Measurements from ENCODE around the gene ZC3H12C. TPM values are rescaled to one million over a fixed set of nuclear protein-coding genes. Genes with fewer than 3 reads are reported as not detected.

The ZC3H12C gene
- total and polyA plus RNA-seq, 10 of the 15 experiments (the other 5 are each of a cell fraction or from before 2014, with no cell fraction given): 0.31 to 31.0 (median 3.7) TPM

DNA sequence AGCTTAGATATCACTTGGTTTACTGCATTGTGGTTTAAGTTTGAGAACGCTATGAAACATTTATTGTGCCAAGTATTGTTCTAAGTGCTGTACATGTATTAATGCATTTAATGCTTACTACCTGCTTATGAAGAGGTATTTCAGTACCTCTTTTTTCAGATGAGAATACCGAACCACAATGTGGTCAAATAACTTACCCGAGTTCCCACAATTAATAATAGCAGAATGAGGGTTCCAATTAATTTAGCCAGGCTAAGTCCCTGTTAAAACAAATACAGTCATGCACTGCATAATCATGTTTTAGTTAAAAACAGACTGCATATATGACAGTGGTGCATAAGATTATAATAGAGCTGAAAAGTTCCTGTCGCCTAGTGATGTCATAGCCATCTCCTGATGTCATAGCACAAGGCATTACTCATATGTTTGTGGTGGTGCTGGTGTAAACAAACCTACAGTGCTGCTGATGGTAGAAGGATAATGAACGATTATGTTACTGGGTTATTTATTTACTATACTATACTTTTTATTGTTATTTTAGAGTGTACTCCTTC lies 4.3 kb downstream of the ZC3H12C start:
- FAIRE-seq (no peak), ATAC-seq (peak; percentile 17), DNase-seq (ENCODE audit: low read depth, low spot score) (no peak)
- WGBS (ENCODE audit: insufficient coverage, insufficient replicate concordance, low lambda C conversion rate, missing lambda C conversion rate): 76% methylated on average over 5 of the region's 5 CpGs
- SMC1A ChIA-PET (ENCODE audit: uncharacterized antibody, unreplicated experiment): interaction anchor here (0.6 to 15.9 kb wide), 24 partner anchors 9 to 232 kb away, joined by 3 to 214 read pairs (median 4); no protein-coding TSS in a partner anchor
- CTCF ChIA-PET: interaction anchor here (0.5 to 3.5 kb wide), 15 partner anchors 9 to 157 kb away, joined by 3 to 14 read pairs (median 3); no protein-coding TSS in a partner anchor
- RAD21 ChIA-PET (ENCODE audit: unreplicated experiment): interaction anchor here (0.7 to 10.0 kb wide), 17 partner anchors 9 to 333 kb away, joined by 3 to 52 read pairs (median 5); no protein-coding TSS in a partner anchor
- Histone ChIP-seq H3K36me3 (ENCODE audit: control insufficient read depth in 2 of 2, insufficient read depth in 2 of 2, low read length in 1 of 2) (no peaks in the 10 kb centered on the region; a peak in 2 of 4 replicates), H3K4me1 (ENCODE audit: control insufficient read depth, insufficient read depth, low read length) (peaks cover 11% of the 10 kb centered on the region; the same call in 1 of the 2 replicates), H3K79me2 (ENCODE audit: control insufficient read depth, insufficient read depth, low read length) (peaks cover 76% of the 10 kb centered on the region), H3K27me3 (replicated peaks in 1 of 2; ENCODE audit: control insufficient read depth in 2 of 2, insufficient read depth in 2 of 2, low read length in 1 of 2) (no peaks in the 10 kb centered on the region), H3K9ac (ENCODE audit: control insufficient read depth, insufficient read depth, low read length) (no peak overlapping the region), H3K9me3 (replicated peaks; ENCODE audit: control insufficient read depth, insufficient read depth, low read length) (peaks cover 4% of the 10 kb centered on the region; the same call in 2 of the 3 replicates), H3K4me3 (no peak overlapping the region), H2AFZ (ENCODE audit: control insufficient read depth, low read depth, low read length) (no peak overlapping the region), H3K4me2 (ENCODE audit: control insufficient read depth, insufficient read depth) (peak overlapping the region; percentile 67), H4K20me1 (ENCODE audit: control insufficient read depth, insufficient read depth) (no peaks in the 10 kb centered on the region), H3K27ac (ENCODE audit: control insufficient read depth, insufficient read depth) (no peak overlapping the region)
- intact Hi-C loops (cut with micrococcal nuclease; ENCODE audit: unreplicated experiment): loop anchor here (1.0 to 10.0 kb wide), 3 partner anchors 151 to 337 kb away; no protein-coding TSS in a partner anchor
- BruUV-seq (replicated peaks): no TSS peak
- in situ Hi-C loops (cut with MboI): no loop called here
- POLR2A ChIA-PET: interaction anchor here (0.7 to 3.8 kb wide), 10 partner anchors 10 to 148 kb away, joined by 3 to 15 read pairs (median 6); no protein-coding TSS in a partner anchor
- TF ChIP-seq, protein P1, sequence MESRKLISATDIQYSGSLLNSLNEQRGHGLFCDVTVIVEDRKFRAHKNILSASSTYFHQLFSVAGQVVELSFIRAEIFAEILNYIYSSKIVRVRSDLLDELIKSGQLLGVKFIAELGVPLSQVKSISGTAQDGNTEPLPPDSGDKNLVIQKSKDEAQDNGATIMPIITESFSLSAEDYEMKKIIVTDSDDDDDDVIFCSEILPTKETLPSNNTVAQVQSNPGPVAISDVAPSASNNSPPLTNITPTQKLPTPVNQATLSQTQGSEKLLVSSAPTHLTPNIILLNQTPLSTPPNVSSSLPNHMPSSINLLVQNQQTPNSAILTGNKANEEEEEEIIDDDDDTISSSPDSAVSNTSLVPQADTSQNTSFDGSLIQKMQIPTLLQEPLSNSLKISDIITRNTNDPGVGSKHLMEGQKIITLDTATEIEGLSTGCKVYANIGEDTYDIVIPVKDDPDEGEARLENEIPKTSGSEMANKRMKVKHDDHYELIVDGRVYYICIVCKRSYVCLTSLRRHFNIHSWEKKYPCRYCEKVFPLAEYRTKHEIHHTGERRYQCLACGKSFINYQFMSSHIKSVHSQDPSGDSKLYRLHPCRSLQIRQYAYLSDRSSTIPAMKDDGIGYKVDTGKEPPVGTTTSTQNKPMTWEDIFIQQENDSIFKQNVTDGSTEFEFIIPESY (IDR thresholded peaks at IDR 0.05): no peak
- TF ChIP-seq EED (IDR thresholded peaks at IDR 0.05; ENCODE audit: low read depth) (no peak), CBX5 (IDR thresholded peaks at IDR 0.05; ENCODE audit: low read depth) (no peak), ESRRA (IDR thresholded peaks at IDR 0.05; ENCODE audit: low read length) (no peak), SRF (IDR thresholded peaks at IDR 0.05; ENCODE audit: low read depth in 2 of 2, low read length in 2 of 2) (no peak), FOXM1 (IDR thresholded peaks at IDR 0.05; ENCODE audit: low read depth, low read length) (no peak), YY1 (IDR thresholded peaks at IDR 0.05; ENCODE audit: low read depth, low read length) (no peak), HDAC2 (IDR thresholded peaks at IDR 0.05) (no peak), TBL1XR1 (IDR thresholded peaks at IDR 0.05; ENCODE audit: low read depth, low read length) (no peak), KAT2A (conservative IDR thresholded peaks at IDR 0.05; ENCODE audit: control insufficient read depth, low read depth, low read length) (no peak), ZZZ3 (IDR thresholded peaks at IDR 0.05; ENCODE audit: control insufficient read depth, insufficient read length, low read depth) (no peak), STAT3 (IDR thresholded peaks at IDR 0.05; ENCODE audit: low read depth, low read length) (no peak), ZNF217 (IDR thresholded peaks at IDR 0.05) (peak; percentile 28; the same call in 1 of the 2 replicates), RFX5 (IDR thresholded peaks at IDR 0.05; ENCODE audit: low read depth, low read length) (no peak), HDGF (IDR thresholded peaks at IDR 0.05) (no peak), ETV6 (conservative IDR thresholded peaks at IDR 0.05 in 1 of 2, IDR thresholded peaks at IDR 0.05 in 1 of 2; ENCODE audit: borderline replicate concordance in 1 of 2, low read depth in 1 of 2) (no peak)
- TF ChIP-seq, protein P2, sequence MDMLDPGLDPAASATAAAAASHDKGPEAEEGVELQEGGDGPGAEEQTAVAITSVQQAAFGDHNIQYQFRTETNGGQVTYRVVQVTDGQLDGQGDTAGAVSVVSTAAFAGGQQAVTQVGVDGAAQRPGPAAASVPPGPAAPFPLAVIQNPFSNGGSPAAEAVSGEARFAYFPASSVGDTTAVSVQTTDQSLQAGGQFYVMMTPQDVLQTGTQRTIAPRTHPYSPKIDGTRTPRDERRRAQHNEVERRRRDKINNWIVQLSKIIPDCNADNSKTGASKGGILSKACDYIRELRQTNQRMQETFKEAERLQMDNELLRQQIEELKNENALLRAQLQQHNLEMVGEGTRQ (IDR thresholded peaks at IDR 0.05; ENCODE audit: borderline replicate concordance, low read depth, low read length): no peak
- TF ChIP-seq, protein P3, sequence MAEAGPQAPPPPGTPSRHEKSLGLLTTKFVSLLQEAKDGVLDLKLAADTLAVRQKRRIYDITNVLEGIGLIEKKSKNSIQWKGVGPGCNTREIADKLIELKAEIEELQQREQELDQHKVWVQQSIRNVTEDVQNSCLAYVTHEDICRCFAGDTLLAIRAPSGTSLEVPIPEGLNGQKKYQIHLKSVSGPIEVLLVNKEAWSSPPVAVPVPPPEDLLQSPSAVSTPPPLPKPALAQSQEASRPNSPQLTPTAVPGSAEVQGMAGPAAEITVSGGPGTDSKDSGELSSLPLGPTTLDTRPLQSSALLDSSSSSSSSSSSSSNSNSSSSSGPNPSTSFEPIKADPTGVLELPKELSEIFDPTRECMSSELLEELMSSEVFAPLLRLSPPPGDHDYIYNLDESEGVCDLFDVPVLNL (IDR thresholded peaks at IDR 0.05; ENCODE audit: low read depth, low read length): no peak
- TF ChIP-seq, protein P4, sequence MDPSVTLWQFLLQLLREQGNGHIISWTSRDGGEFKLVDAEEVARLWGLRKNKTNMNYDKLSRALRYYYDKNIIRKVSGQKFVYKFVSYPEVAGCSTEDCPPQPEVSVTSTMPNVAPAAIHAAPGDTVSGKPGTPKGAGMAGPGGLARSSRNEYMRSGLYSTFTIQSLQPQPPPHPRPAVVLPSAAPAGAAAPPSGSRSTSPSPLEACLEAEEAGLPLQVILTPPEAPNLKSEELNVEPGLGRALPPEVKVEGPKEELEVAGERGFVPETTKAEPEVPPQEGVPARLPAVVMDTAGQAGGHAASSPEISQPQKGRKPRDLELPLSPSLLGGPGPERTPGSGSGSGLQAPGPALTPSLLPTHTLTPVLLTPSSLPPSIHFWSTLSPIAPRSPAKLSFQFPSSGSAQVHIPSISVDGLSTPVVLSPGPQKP (IDR thresholded peaks at IDR 0.05; ENCODE audit: low read depth, low read length): 0 out of 2 replicates have a peak, but pooled peaks have one; percentile 5
